ENCODE data around the gene SYDE1. TPM values are rescaled to one million over a fixed set of nuclear protein-coding genes. Genes with fewer than 3 reads are reported as not detected.
A peak's percentile ranks its signal among the peaks of the same experiment; 100 is the strongest.

SYDE1 gene
- polyA plus RNA-seq, 3 donors, result 15.9 to 25.9 (median 25.3) TPM

DNA sequence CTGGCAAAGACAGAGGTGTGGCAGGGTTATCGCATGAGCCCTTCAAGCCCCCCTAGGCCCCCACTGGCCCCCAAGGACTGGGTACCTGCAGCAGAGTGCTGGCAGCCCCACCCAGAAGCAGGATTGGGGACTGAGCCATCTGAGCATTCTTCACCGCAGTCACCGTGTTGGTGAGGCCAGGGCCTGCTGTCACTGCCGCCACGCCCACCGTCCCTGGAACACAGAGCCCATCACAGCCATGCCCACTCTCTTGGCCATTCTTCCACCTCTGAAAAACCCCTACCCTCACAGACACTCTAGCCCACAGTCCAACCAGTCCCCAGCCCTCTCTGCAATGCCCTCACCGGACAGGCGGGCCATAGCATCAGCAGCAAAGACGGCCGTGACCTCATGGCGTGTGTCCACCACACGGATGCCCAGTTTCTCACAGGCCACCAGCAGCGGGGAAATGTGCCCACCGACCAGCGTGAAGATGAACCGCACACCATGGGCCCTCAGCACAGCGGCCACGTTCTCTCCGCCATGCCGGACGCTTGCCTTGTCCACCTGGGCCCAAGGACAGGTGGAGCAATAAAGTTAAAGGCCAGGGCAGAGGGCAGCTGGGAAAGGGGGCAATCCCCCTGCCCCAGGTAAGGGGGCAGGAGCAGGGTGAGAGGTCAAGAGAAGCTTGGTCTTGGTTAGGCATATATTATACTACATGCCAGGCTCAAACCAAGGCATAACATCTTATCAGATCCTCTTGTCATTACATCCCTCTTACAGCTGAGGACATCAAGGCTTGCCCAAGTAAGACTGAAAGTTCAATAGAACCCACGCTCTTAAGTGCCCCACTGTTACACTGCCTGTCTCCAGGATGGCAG lies 16.1 kb downstream of the SYDE1 start:
- DNase-seq, result no peak

DNA sequence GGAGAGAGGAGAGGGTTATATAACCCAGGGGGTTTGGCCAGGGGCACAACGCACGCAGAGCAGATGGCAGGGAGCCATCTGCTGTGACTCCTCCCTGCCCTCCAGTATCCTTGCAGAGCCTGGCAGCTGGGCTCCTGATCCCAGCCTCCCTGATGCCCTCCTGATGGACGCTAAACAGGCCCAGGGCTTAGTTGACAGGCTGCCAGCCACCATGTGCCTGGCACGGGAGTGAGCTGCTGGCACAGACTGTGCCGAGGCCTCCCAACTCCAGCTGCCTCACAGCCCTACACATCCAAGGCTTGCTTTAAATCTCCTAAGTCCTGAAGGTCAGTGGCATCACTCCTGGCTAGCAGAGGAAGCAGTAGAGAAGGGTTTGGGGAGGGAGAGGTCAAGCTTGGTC lies 16.7 kb downstream of the SYDE1 start:
- DNase-seq, result no peak

DNA sequence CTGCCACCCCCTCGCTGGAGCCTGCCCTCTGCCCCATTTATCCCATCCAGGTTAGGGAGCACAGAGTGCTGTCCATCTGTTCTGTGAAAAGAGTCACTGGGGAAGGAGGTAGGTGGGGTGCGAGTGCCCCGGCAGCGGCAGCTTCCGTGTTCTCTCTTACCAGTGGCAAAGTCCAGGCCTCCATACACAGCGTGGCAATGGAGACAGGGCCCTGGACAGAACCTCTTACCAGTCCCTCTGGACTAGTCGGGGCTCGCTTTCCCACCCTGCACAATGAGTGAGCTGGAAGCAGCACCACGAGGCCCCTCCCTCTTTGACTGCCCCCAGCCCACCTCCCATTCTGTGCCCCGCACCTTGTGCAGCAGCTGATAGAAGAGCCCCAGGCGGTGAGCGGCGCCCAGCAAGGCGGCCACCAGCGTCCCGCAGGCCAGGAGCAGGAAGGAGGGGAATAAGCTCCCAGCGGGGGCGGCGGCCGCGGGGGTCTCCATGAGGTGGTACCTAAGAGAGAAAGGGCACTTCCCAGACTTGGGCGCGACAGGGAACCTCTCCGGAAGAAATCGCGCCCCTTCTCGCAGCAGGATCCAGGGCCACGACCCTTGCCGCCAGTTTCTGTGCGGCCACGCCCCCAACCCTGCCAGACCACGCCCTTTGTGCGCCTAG lies 17.5 kb downstream of the SYDE1 start:
- DNase-seq, result no peak

DNA sequence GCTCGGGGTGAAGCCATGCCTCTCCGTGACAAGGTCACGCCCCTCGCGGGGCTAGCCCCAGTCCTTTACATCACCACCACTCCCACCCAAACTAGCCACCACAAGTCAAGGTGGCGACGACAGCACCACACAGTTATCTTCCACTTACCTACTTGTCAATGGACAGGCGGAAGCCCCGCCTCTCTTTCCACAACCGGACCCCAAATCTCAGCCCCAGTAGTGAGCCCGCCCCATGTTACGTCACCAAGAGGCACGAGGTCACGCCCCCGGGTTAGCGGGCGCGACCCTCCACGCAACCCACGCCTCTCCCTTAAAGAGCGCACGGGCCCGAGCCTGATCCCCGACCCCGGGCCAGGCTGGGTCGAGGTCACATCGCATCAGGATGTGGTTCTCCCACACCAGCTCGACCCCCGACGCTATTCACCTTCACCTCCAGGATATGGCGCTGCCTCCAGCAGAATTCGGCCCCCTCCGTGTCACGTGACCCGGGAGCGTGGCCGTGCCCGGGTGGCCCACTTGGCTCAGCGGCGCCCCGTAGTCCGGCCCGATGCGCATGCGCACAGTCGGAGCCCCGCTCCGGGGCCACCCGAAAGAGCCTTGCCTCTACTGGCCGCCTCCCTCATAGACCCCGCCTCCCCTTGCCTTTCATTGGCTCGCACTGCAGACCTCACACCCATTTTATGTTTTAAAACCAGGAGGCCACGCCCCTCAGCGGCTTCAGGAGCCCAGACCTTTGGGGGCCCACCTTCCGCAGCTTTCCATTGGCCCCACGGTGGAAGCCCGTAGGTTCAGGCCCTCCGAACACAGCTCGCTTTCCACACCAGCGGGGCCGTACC lies 18.2 kb downstream of the SYDE1 start:
- peak; percentile 98 for DNase-seq

DNA sequence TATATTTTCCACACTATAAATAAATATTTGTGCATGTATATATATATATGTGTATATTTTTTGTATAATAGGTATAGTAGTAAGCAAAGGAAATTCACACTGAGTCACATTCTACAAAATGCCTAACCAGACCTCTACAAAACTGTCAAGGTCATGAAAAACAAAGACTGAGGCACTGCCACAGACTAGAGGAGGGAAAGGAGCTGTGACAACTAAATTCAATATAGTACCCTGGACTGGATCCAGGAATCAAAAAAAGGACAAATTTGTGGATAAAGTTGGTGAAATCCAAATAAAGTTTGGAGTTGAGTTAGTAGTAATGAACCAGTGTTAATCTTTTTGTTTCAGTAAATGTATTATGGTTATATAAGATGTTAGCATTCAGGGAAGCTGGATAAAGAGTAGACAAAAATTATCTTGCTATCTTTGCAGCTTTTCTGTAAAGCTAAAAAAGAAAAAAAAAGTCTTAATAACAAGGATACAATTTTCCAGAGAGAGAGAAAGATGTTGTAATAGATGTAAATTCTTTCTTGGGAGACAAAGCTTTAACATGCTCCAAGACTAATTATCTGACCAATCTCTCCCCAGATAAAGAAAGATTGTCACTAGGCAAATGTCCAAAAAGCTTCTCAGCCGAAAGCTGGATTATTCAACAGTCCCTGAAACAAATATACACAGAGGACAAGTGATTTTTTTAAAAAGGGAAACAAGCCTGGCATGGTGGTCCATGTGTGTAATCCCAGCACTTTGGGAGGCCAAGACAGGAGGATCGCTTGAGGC lies 19.1 kb downstream of the SYDE1 start:
- DNase-seq, result no peak

DNA sequence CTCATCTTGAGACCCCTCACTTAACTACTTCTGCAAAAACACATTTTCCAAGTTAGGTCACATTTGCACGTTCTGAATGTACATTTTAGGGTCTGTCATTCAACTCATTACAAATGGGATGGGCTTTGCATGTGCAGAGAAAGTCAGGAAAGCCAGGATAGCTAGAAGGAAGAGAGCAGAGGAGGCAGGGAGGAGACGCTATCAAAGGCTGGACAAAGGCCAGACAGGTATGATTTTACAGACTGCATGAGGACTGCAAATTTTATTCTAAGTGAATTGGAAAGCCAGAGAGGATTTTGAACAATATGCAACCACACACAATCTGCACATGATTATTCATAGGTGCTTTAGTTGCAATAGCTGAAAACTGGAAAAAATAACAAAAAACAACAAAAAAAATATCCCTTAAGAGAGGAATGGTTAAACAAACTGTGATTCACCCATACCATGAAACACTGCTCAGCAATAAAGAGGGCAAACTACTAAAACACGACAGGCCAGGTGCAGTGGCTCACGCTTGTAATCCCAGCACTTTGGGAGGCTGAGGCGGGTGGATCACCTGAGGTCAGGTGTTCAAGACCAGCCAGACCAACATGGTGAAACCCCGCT lies 21.1 kb downstream of the SYDE1 start:
- DNase-seq, result no peak

DNA sequence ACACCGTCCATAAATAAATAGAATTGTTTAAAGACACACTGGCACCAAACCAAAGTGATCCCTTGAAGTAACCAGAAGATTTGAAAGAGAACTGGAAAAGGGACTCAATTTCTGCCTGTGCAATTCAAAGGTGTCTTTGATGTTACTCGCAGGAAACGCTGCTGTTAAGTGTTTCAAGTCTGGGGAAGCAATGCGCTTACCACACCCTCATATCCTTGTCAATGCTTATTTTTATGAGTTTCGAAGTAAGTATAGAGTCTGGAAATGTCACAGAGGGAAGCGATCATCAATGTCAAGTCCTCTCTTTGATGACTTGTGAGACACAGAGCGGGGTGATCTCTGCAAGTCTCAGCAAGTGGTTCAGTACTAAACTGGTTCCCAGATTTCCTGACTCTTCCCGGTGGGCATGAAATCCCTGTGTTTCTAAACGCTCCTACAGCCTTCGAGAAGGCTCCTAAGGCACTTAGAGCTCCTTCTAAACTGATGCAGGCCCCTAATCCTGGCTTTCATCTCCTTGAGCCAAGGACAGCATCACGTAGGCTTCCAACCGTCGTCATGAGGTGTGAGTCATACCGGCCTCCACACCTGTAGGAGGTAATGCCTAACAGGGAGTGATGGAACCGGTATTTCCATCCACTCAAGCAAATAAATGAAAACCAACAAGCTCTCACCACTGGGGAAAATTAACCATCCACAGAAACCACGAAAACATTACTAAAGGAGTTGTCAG lies 22.8 kb downstream of the SYDE1 start:
- DNase-seq, result no peak

DNA sequence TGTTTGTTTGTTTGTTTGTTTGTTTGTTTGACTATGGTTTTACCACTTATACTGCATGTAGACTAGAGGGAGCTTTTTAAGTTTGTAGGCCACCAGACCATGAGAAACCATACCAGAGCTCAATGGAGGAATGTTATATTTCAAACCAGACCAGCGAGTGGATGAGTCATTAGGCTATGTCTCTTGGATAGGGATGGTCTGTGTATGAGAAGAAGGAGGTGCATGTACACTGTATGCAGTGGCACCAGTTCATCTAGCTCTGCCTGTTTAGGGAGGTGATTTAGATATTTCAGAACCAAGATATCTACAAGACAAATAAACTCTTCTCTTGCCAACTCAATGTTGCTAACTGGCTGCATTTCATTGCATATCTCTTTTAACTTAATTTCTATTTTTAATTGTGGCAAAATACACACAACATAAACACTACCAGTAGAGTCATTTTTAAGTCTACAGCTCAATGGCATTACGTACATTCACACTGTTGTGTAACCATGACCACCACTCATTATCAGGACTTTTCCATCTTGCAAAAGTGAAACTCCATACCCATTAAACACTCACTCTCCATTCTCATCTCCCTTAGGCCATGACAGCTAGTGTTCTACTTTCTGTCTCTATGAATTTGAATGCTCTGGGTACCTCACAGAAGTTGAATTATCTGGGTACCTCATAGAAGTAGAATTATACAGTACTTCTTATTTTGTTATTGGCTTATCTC lies 29.2 kb downstream of the SYDE1 start:
- DNase-seq, result no peak

DNA sequence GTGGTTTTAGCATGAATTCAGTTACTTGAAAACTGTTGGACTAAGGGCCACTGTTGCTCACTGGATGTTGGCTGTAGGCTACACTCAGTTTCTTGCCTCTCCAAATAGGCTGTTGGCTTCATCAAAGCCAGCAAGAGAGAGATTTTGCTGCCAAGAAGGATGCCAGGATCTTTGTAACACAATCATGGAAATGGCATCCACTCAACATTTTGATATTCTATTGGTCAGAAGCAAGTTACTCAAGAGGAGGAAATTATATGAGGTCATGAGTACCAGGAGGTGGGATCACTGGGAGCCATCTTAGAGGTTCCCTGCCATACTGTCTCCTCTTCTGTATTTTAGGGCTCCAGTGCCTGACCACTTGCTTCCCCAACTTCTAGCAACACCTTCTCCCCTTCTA lies 30.6 kb downstream of the SYDE1 start:
- DNase-seq, result no peak

DNA sequence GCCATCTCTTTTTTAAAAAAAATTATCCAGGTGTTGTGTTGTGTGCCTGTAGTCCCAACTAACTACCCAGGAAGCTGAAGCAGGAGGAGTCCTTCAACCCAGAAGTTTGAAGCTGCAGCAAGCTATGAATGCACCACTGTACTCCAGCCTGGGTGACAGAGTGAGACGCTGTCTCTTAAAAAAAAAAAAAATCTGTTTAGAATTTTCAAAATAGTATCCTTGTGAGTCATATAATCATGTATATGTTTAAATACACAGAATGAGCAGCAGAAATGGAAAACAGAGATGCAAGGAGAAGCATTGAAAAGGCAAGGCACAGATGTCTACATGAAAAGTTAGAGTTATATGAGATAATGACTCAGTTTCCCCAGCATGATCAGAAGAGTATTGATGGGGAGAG lies 31.2 kb downstream of the SYDE1 start:
- no peak for DNase-seq

DNA sequence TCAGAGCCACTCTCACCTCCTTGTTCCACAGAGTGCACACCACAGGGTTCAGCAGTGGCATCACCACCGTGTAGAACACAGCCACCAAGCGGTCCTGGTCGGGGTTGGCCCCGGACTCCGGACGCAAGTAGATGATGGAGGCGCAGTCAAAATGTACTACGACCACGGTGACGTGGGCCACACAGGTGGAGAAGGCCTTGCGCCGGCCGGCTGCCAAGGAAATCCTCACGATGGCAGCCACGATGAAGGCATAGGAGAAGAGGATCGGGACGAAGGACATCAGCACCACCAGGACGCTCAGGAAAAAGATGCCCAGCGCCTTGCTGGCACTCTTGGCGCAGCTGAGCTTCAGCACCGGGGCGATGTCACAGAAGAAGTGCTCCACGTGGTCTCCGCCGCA lies 33.9 kb downstream of the SYDE1 start:
- DNase-seq, result no peak

DNA sequence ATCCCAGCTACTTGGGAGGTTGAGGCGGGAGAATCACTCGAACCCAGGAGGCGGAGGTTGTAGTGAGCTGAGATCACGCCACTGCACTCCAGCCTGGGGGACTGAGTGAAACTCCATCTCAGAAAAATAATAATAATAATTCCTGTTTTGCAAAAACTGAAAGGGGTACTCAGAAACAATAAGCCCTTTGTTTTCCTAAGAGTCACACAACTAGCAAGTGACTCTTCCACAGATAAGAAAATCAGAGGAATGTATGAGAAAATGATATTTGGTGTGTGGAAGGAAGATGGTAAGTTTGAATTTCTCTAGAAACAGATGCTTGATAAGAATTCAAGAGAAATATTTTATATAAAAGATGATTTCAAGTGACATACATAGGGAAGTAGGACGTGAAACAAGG lies 35.1 kb downstream of the SYDE1 start:
- DNase-seq, result no peak

DNA sequence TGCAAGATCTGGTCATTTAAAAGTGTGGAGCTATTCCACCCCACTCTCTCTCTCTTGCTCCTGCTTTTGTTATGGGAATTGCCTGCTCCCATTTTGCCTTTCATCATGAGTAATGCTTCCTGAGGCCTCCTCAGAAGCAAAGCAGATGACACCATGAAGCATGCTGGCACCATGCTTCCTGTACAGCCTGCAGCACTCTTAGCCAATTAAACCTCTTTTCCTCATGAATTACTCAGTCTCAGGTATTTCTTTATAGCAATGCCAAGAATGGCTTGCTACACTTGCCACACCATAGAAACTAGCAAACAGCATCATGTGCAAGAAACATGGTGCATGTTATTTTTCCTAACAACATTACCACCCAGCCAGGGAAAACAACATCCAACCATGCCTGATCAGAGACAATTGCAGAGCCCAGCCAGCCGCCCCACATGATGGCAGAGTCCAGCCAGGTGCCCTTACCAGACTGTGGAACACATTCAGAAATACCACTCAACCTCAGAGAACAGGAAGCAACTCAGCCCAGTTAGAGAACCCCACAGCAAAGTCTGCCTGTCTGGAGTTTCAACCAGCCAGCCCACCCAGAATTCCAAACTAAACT lies 36.9 kb downstream of the SYDE1 start:
- DNase-seq, result no peak

DNA sequence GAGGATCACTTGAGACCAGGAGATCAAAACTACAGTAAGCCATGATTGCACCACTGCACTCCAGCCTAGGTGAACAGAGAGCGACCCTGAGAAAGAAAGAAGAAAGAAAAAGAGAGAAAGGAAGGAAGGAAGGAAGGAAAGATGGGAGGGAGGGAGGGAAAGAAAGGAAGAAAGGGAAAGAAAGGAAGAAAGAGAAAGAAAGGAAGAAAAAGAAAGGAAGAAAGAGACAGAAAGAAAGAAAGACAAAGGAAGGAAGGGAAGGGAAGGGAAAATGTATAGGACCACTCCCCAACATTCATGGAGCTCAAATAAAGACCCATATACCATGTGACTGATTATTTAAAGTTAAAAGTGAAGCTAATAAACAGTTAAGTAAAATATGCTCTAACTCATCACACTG lies 39.9 kb downstream of the SYDE1 start:
- DNase-seq, result no peak

DNA sequence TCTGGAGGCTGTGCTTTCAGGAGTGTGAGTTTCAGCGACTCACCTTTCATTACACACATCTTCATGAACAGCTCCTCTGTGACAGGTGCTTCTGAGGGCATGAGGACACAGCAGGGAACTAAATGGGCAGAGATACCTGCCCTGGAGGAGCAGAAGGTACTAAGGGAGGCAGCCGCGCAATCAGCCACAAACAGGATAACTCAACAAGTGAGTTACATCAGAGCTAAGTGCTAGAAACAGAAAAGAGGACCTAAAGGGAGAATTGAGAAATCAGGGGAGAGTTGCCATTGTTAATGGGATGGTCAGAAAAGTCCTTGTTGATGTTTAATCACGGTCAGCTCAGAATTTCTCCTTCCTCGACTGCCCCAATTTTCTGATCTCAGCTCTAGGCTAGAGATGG lies 42.5 kb downstream of the SYDE1 start:
- no peak for DNase-seq

DNA sequence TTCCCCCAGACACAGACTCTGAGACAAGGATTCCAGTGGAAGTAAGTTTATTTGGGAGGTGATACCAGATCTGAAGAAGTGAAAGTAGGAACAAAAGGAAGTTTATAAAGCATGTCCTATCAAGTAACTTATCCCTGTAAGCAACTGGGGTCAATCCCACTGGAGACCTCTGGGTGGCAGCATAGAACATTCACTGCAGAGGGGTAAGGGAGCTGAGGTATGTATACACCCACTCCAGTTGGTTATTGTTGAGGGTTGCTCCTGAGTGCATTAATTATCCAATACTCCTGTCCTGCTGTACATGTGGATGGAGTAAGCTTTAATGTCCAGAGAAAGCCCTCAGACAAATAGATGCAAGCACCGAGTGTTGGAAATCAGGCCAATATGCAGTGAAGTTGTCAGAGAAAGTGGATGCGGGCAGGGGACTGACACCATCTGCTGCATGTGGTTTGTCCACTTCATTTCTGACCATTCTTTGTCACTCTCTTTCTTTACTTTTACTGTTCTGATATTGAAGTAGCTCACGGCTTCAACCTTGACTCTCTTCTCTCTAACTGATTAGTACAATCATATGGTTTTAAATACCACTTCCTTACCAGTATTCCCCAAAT lies 46.9 kb downstream of the SYDE1 start:
- DNase-seq, result peak; percentile 12

DNA sequence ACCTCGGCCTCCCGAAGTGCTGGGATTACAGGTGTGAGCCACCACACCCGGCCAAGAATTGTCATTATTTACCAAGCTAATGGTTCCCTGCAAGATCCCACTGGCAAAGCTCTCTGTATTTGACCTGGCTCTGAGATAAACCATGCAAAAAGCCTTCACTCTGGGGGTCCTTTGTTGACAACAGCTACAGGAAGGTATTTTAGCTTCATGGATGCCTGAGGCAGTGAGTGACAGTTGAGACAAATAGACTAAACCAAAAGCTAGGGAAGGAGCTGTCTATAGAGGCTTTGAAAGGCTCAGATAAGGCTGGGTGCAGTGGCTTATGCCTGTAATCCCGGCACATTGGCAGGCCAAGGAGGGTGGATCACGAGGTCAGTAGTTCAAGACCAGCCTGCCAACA lies 48.1 kb downstream of the SYDE1 start:
- DNase-seq, result no peak

DNA sequence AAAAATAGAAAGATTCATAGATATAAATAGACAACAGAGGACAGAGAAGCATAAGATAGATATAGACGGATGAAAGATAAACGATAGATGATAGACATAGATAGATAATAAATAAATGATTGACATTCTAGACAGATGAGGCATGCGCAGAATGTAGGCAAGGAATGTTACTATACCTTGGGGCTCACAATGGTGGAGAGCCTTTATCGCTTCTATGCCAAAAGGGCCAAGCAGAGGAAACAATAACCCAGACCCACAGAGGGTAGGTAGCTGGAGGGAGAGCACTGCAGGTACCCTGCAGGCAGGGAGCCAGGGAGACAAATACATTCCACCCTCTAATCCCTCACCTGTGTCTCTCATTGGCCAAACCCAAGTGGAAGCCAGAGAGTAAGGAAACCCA lies 49.2 kb downstream of the SYDE1 start:
- DNase-seq, result no peak

DNA sequence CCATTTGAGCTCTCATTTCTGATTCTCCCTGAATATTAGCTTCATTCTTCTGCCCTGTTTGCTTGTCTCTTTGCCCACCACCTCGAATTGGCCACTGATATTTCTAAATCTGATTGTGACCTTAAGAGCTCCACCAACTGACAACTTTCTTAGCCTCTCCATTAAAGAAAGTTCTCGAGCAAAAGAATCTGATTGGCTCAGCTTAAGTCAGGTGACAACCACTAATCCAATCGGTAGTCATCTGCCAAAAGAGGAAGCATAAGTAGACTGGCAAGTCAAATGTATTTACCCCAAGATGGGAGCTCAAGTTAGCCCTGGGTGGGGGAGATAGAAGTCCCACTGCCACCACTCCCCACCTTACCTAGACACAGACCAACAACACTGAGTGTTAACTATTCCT lies 52.0 kb downstream of the SYDE1 start:
- DNase-seq, result peak; percentile 15

Data from renal pelvis (tissue), 4 donors.